ENCODE data around the gene PANX2.

Gene PANX2

DNA sequence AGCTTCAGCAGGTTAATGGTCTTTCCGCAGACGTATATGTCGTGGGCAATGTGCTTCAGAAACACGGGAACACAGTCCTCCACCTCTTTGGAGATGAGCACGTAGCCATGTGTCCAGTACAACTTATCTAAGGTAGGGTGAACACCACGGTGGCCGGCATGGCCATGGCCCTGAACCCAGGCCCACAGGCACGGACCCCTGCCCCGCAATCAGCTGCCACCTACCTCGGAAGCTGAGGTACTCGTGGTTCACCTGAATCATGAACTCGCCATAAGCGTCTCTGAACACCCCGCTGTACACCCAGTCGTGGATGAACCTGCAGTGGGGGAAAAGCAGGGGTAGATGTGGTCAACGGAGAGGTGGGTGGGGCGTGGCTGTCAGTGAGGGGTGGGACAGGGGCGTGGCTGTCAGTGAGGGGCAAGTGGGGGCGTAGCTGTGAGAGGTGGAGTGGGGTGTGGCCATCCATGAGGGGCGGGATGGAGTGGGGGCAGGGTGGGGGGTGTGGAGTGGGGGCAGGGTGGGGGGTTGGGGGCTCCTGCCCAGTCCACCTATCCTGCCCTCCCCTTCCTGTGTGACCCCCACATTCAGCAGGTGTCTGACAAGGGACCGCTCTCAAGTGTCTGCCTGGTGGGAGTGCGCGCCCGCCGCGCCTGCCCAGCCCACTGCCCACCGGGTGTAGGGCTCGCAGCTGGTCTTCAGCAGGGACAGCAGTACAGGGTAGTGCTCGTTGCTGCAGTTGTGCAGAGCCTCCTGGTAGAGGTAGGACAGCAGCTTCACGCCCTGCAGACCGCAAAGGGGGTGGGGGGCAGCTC is 55.7 kb downstream of the PANX2 start:
- in situ Hi-C loops (cut with MboI; ENCODE audit: low sequenced_read_pairs) = no loop called here

DNA sequence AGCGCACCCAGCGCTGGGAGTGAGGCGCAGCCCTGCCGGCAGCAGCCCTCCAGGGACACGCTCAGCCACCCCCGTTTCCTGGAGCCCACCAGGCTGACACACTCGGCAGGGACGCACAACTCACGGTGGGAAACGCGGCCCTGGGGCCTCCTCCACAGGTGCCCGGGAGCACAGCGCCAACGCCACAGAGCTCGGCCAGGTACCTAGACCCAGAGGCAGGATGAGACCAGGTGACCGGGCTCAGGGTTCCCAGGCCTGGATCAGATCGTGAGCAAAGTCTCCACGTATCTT is 56.3 kb downstream of the PANX2 start:
- in situ Hi-C loops (cut with MboI; ENCODE audit: low sequenced_read_pairs) = no loop called here

DNA sequence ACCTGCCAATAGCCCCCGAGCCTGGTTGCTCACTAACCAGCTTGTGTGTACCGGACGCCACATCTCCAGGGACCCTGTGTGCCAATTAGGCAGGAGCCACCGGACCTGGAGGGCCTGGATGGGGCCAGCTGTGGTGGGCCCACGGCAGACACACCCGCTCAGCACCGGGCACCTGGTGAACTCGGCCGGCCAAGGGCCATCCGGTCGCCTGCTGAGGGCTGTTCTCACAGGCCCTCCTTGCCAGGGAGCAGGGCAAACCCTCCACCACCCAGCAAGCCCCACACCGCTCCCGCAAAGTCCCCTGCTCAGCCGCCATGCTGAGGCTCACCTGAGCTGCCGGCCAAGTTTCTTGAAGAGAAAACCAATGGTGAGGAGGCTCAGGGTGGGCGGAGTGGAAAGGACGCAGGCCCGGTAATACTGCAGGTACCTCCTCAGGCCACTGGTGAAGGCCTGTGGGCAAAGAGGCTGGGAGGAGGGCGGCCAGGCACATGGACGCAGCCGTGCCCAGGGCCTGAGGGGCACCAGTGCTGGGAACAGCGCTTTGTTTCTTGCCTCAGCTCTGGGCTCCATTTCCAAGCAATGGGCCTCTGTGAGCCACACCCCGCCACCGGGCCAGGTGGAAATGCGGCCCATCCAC is 57.2 kb downstream of the PANX2 start:
- in situ Hi-C loops (cut with MboI; ENCODE audit: low sequenced_read_pairs) = no loop called here

DNA sequence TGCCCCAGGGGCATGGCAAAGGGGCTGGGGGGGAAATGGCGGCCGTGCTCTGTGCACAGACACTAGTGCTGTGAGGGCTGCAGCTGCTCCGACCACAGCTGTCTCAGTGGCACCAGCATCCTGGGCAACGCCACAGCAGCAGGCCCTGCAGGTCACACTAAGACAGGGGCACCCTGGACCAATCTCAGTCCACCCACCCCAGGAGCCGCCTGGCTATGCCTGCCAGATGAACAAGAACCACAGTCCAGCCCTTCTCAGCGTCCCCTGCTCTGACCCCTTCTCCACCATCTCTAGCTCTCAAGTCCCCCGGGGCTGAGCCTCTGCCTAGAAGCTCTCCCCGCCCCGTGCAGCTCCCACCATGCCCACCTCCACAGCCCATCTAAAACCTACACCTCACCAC is 57.8 kb downstream of the PANX2 start:
- in situ Hi-C loops (cut with MboI; ENCODE audit: low sequenced_read_pairs) = no loop called here

DNA sequence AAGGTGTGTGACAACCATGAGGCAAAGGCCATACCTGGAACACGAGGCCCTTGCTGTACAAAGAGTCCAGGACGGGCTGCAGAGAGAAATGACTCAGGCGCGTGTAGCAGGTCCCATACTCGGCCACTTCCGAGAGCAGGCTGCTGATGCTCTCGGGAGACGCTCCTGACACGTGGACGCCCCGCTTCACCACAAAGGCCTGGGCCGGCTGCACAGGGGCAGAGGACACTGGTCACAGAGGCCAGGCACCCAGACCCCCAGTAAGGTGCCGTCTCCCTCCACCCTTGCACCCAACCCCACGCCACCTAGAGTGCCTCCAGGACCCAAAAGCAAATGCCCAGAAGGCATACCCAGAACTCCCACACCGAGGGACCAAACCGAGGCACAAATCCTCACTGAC is 58.8 kb downstream of the PANX2 start:
- in situ Hi-C loops (cut with MboI; ENCODE audit: low sequenced_read_pairs) = no loop called here

All from hTERT RPE-1 (cell line).